ENCODE results near the gene RCHY1. TPM values are rescaled to one million over a fixed set of nuclear protein-coding genes. Genes with fewer than 3 reads are reported as not detected.

The RCHY1 gene
- total and polyA plus RNA-seq, 8 donors = 5.8 to 36.0 (median 15.6) TPM

GRCh38 chr4:75498041-75498440 is 16.2 kb downstream of the RCHY1 start:
- Histone ChIP-seq H3K27ac (no peak overlapping the region), H3K4me1 (peaks cover 0 to 33% (median 13%) of the 10 kb centered on the region in 4 donors), H3K36me3 (peaks cover 16 to 59% (median 55%) of the 10 kb centered on the region in 4 donors), H3K27me3 (no peaks in the 10 kb centered on the region), H3K4me3 (no peak overlapping the region), H3K9me3 (no peaks in the 10 kb centered on the region)
- intact Hi-C loops (cut with DNase I; ENCODE audit: low total_unique reads) = no loop called here
- TF ChIP-seq POLR2A (IDR thresholded peaks at IDR 0.05) (no peak), POLR2AphosphoS5 (IDR thresholded peaks at IDR 0.05) (no peak), EP300 (IDR thresholded peaks at IDR 0.05) (no peak)
- TF ChIP-seq, protein P1, sequence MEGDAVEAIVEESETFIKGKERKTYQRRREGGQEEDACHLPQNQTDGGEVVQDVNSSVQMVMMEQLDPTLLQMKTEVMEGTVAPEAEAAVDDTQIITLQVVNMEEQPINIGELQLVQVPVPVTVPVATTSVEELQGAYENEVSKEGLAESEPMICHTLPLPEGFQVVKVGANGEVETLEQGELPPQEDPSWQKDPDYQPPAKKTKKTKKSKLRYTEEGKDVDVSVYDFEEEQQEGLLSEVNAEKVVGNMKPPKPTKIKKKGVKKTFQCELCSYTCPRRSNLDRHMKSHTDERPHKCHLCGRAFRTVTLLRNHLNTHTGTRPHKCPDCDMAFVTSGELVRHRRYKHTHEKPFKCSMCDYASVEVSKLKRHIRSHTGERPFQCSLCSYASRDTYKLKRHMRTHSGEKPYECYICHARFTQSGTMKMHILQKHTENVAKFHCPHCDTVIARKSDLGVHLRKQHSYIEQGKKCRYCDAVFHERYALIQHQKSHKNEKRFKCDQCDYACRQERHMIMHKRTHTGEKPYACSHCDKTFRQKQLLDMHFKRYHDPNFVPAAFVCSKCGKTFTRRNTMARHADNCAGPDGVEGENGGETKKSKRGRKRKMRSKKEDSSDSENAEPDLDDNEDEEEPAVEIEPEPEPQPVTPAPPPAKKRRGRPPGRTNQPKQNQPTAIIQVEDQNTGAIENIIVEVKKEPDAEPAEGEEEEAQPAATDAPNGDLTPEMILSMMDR (IDR thresholded peaks at IDR 0.05) = no peak
- WGBS, 5 donors = 77 to 91% (median 89%) methylated on average over 2 of the region's 2 CpGs
- DNase-seq = no peak

DNA sequence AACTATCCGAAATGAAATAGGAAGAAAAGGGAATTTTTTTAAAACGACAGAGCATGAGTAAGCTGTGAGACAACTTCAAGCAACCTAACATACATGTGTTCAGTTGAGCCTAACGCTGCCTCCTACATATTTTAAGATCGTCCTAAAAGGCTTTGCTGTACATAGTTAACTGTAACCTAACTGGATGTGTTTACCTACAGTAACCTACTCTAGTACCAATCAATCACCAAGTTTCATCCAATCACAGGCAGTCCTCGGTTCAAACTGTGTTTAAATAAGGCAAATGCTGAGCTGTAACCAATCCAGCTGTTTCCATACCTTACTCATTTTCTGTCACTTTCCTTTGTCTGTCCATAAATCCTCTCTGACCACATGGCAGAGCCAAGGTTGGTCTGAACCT is 17.1 kb downstream of the RCHY1 start:
- intact Hi-C loops (cut with DNase I; ENCODE audit: low total_unique reads) = no loop called here
- no peak for TF ChIP-seq EP300 (IDR thresholded peaks at IDR 0.05)
- TF ChIP-seq, protein P1 (IDR thresholded peaks at IDR 0.05) = no peak
- no peak for TF ChIP-seq POLR2AphosphoS5 (IDR thresholded peaks at IDR 0.05)
- TF ChIP-seq POLR2A (IDR thresholded peaks at IDR 0.05) = no peak
- no peak for DNase-seq
- peaks cover 0 to 33% (median 13%) of the 10 kb centered on the region in 4 donors for H3K4me1 ChIP-seq
- no peaks in the 10 kb centered on the region for H3K27me3 ChIP-seq
- H3K4me3 ChIP-seq = no peak overlapping the region
- 66 to 77% (median 70%) methylated on average over 5 of the region's 5 CpGs for WGBS, 5 donors
- H3K36me3 ChIP-seq = peaks cover 9 to 59% (median 56%) of the 10 kb centered on the region in 4 donors
- no peaks in the 10 kb centered on the region for H3K9me3 ChIP-seq
- H3K27ac ChIP-seq = no peak overlapping the region

GRCh38 chr4:75496406-75496805 is 17.8 kb downstream of the RCHY1 start:
- H3K9me3 ChIP-seq = no peaks in the 10 kb centered on the region
- peaks cover 0 to 33% (median 13%) of the 10 kb centered on the region in 4 donors for H3K4me1 ChIP-seq
- no peak for DNase-seq
- WGBS, 5 donors = 80 to 95% (median 93%) methylated on average over 2 of the region's 2 CpGs
- peaks cover 5 to 60% (median 57%) of the 10 kb centered on the region in 4 donors for H3K36me3 ChIP-seq
- no peak overlapping the region for H3K4me3 ChIP-seq
- no peak overlapping the region for H3K27ac ChIP-seq
- H3K27me3 ChIP-seq = no peaks in the 10 kb centered on the region
- intact Hi-C loops (cut with DNase I; ENCODE audit: low total_unique reads) = no loop called here
- TF ChIP-seq, protein P1 (IDR thresholded peaks at IDR 0.05) = no peak
- no peak for TF ChIP-seq POLR2AphosphoS5 (IDR thresholded peaks at IDR 0.05)
- TF ChIP-seq EP300 (IDR thresholded peaks at IDR 0.05) = no peak
- TF ChIP-seq POLR2A (IDR thresholded peaks at IDR 0.05) = no peak

DNA sequence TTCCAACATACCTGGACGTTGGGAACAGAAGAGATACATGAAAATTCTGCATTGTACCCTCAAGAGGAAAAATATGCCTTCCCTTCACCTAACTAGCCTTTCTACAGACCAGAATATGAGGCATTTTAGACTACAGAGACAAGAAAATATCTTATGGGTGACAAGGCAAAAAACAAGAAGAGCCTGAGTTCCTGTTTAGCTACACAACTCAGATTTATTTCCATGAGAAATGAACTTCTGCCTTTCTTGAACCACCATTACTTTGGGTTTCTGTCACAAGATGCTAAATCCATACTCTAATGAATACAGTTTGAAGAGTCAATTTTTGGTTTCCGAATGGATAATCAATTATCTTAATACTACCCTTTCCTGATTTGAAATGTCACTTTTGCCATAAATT is 18.7 kb downstream of the RCHY1 start:
- intact Hi-C loops (cut with DNase I; ENCODE audit: low total_unique reads) = no loop called here
- Histone ChIP-seq H3K4me1 (peaks cover 0 to 33% (median 13%) of the 10 kb centered on the region in 4 donors), H3K36me3 (peaks cover 4 to 66% (median 59%) of the 10 kb centered on the region in 4 donors), H3K27ac (no peak overlapping the region), H3K9me3 (no peaks in the 10 kb centered on the region), H3K4me3 (no peak overlapping the region), H3K27me3 (no peaks in the 10 kb centered on the region)
- 59 to 82% (median 73%) methylated on average over 2 of the region's 2 CpGs for WGBS, 5 donors
- no peak for DNase-seq
- TF ChIP-seq EP300 (IDR thresholded peaks at IDR 0.05) (no peak), POLR2AphosphoS5 (IDR thresholded peaks at IDR 0.05) (no peak), POLR2A (IDR thresholded peaks at IDR 0.05) (no peak)
- TF ChIP-seq, protein P1 (IDR thresholded peaks at IDR 0.05) = no peak
